HT-29 (cell line): Measurements from ENCODE around the gene STOML2. TPM values are rescaled to one million over a fixed set of nuclear protein-coding genes. Genes with fewer than 3 reads are reported as not detected.
A peak's percentile ranks its signal among the peaks of the same experiment; 100 is the strongest.

Experiments used
- DNase-seq: peaks from one replicate; pipeline ENCODE4 v3.0.0-alpha.2; 2015; ENCODE audit warnings: low spot score
- total RNA-seq: library from RNA; depleted of rRNA; stranded (reverse); fragments of >200 nt; shearing (Covaris generic); gene quantifications from 2 replicates; pipeline ENCODE4 v1.2.3, GENCODE V29; 2014

Gene STOML2
- total RNA-seq, 1 experiment from 2014 or later = 252 TPM

DNA sequence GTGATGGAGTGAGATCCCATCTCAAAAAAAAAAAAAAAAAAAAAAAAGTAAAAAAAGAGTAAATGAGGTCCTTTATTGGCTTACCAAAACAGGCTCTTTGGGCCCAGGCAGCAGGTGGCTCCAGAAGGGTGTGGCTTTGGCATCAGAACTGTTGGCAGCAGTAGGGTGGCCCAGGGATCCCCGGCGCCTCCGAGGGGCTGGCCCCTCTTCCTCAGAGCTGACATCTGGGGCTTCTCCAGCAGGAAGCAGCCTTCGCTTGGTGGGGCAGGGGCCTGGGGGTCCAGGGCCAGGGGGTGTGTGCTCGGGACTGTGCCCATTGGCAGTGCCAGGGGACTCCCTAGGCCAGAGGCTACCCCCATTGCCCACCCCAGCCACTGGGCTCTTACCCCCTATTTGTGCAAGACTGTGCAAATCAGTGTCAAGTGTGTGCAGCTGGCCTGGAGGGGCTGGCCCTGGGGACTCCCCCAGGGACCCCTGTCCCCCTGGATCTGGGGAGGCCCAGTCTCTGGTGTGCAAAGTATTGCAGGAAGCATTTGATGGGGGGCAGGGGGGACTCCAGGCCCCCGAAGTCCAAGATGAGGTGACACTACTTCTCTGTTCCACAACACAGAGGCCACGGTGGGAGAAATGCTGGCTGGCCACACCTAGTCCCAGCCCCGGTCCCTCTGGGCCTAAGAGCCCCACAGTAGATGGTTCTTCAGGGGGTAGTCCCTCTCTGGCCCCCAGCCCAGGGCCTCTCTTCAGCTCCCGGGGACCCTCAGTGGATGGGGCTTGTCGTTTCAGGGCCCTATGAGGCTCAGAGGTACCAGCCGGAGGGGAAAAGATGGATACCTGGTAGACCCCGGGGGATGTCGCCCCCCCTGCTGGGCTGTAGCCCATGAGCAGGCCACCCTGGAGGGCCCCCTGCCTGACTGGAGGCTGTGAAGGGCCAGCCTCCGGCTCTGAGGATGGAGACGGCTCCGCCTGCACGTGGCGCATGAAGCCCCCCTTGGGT, 4.7 kb upstream of the STOML2 start:
- DNase-seq = no peak

DNA sequence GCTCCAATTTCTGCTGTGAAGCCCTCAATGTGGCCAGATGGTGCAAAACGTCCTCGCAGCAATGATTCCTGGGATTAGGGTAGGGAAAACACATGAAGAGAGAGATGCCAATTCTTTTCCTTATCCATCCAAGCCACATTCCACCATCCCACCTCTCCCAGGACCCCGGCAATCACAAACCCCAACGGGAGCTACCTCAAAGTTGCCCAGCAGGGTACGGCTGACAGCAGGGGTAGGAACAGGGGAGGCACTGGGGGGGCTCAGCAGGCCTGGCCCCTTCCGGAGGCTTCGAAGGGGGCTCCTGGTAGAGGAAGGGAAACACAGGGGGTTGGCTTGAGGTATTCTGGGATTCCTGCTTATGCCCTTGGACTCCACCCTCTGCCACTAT, 3.4 kb upstream of the STOML2 start:
- no peak for DNase-seq

DNA sequence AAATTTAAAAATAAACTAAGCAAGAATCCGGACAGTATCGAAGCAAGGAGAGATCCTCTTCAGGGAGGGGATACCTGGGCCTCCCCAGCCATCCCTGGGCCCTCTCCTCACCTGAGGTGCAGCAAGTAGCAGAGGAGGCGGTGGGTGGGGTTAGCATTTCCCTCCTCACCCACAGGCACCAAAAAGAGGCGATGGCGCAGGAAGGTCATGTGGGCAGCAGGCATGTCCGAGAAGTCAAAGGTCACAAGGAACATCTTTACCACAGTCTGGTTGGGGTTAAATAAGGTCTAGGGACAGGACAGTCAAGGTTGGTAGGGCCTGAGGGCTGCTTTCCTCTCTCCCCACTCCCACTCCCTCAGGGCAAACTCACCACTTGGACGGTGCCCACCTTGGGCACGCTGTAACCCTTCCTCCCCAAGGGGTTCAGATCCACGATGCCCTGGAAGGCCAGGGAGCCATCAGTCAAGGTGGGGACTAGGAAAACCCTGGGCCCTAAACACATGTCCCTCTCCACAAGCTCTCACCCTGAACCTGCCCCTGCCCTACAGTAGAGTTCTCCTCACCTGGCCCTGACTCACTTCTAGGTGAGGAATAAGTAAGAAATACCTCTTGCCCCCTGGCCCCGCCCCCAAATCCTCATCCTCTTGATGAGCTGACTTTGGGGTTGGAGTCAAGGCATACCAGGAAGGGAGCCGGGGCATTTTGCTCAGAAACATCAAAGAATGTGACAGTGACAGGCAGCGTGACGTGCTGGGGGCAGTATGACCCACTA, 2.8 kb upstream of the STOML2 start:
- no peak for DNase-seq

DNA sequence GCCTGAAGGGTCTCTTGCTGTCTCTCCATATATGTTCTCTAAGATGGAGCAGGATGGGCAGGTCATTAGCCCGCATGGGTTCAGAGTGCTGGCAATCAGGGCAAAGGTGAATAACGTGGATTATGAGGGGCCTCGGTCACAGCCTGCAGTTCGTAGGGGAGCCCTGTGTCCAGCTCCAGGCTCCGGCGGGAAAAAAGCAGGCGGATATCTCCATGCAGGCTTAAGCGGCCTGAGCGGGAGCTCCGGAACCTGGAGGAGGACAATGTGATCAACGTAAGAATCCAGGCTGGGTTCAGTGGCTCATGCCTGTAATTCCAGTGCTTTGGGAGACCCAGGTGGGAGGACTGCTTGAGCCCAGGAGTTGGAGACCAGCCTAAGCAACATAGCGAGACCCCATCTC, 2.2 kb upstream of the STOML2 start:
- DNase-seq = no peak

DNA sequence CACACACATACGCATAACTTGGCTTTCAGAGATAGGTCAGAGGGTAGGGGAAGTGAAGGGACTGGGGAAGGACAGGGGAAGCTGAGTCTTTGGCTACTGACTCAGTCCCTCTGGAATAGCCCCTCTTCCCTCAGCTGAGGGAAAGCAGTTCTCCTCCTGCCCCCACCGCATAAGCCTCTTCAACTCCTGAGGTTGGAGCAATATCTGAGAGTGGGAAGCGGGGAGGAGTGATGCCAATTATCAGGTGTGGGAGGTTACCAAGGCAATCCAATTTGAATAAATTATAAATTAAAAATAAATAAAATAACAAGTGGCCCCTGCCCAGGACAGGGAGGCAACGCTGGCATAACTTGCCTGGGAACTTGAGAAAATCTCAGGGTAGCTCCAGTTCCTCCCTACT, 1.7 kb upstream of the STOML2 start:
- no peak for DNase-seq

DNA sequence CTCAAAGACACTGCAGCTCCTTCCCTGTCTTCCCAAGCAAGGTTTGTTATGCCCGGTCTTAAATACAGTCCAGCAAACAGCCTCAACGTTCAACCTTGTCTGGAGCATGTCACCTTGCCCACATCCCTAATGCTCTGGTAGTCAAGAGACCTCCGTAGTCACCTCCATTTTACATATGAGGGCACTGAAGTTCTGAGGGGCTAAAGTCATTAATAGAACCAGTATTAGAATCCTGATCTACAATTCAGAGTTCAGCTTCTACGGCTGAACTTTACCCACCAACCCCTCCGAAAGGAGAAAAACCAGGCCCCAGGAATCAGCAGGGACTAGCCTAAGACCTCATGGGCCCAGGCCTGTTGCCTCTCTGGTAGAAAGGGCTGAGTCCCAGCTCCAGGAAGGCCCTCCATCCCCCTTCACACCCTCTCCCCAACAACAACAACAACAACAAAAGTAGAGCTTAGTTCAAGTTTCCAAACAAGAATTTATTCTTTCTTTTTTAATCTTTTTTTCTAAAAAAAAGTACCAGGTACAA, 795 bp upstream of the STOML2 start:
- no peak for DNase-seq

DNA sequence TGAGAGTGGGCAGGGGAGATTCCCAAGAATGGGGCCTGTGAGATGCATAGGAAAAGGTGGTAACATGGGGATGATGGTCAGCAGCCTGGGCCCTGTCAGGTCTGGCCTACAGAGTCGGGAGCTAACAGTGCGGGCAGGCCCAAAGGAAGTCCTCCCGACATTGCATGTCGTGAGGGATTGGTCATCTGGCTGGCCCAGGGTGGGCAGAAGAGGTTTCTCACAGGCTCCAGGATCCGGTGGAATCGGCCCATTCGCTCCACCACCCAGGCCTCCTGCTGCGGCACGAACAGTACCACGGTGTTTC, 514 bp downstream of the STOML2 start:
- DNase-seq = no peak

DNA sequence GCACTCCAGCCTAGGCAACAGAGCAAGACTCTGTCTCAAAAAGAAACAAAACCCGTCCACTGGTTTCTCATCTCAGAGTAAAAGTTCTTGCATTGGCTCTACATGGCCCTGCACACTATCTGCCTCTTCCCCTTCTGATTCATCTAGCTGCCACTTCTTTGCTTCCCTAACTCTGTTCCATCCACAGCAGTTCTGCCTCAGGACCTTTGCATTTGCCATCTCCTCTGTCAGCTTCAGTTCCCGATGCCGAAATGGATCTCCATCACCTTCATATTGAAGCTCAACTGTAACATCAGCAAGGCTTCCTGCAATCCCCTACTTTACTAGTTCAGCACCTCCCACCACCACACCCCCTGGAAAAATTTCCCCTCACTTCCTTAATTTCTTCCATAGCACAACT, 5.4 kb downstream of the STOML2 start:
- no peak for DNase-seq

DNA sequence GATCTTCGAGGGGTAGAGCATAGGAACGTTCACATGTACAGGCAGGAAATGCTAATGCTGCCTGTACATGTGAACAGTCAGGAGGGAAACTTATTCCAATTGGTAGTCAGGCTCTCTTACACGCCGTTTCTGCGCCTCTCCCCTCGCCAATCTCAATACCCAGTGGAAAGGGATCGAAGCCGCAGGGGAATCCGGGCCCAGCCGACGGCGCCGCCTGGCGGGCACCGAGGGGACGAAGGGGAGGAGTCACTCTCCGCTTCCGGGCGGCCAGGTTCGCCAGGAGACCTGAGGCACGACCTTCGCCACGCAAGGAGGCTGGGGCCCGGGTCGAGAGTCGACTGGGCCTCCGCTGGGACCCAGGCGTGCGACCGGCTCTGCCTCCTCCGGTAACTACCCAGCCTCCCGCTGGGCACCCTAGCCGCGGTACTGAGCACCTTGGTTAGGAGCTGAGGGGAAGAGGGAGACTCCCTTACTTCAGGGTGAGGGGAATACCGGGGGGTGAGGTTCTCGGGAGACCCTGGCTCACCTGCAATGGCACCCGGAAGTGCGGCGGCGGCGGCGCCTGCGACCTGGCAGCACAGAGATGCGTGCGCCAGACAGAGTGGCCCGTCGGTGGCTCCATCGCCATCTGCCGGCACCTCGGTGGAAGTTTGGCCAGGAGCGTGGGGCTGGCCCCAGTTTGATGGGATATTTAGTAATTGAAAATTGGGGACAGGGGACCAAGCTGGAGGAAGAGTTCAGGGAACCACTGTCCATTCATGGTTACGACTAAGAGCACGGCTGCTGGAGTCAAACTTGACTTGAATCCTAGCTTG, 6.7 kb downstream of the STOML2 start, which contains the start of gene PIGO:
PIGO (minus strand) TSS at position 557 of the 815 bp plus-strand sequence. CDS start 1,026 bp downstream, outside the sequence.
- peak; percentile 92 for DNase-seq

DNA sequence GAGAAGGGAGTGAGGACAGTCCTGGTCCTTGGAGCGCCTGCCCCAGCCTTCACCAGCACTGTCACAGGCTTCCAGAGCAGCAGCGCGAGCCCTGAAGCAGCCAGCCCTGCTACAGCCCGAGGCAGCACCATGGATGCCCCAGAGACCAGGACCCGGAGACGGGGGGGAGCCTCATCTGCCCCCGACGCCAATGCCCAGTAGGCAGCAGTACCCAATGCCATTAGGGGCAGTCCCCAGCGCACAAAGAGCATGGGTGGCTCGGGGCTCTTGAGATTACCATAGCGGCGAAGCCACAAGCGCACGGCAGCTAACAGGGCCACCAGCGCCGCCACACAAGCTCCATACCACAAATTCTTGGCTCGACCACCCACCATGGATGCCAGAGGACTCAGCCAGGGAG, 11.4 kb downstream of the STOML2 start:
- no peak for DNase-seq

DNA sequence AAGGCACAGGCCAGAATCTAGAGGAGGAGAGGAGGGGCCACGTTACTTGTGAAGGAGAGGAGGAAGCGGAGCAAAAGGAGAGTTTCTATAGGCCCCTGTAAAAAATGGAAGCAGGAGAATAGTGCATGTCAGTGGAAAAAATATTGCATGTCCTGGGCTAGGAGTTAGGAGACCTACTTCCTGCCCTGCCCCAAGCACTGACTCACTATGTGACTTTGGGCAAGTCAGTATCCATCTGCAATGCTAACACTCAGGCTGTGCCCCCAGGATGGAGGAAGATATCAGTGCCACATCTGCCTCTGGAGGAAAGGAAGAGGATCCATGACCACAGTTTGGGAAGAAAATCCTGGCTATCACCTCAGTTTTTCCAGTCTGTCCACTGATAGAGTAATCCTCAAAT, 13.5 kb downstream of the STOML2 start:
- DNase-seq = no peak

DNA sequence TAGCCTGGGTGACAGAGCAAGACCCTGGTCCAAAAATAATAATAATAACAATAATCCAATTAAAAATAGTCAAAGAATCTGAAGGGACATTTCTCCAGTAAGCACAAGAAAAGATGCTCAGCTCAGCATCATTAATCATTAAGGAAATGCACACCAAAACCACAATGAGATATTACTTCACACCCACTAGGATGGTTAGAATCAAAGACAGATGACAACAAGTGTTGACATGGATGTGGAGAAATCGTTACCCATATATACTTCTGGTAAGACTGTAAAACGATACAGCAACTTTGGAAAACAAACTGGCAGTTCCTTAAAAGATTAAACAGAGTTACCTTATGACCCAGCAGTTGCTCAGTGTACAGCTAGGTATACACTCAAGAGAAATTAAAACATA, 17.9 kb downstream of the STOML2 start:
- no peak for DNase-seq

DNA sequence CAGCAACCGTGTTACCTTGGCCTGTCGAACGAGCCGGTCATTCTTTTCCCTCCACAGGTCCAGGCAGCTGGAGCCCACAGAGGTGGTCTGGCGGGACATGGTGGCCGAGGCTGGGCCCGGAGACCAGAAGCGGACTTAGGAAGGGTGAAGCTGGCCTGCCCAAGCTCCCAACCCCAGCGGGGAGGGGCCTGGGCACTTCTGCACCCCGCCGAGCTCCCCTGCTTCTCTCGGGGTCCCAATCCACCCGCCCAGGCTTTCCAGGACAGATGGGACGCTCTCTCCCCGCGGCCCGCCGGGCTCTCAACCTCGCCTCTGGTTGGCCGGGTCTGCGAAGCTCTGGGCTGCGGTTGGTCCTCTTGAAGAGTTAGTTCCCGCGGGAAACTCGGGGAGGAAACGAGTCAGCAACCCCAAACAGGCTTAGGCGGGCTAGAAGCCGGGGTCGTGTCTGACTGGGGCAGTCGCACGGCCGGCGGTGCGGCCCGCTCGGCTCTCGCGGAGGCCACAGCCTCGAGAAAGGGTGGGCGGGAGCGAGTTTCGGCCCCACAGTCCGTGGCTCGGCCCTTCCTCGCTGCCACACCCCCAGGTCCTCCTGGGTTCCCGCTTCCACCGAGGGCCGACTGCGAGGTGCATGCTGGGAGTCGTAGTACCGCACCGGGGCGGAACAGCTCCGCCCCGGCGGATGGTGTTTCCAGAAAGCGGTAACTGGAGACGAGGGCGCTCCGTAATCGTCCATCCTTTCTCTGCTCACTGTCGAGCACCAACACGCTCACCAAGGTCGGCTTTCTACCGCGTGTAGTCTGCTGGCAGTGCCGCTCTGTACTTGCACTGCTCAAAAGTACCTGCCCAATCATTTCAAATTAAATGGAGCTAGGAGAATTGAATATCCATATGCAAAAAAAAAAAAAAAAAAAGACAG, 23.2 kb downstream of the STOML2 start, which contains the start of gene FANCG:
FANCG (minus strand) TSS at position 517 of the 916 bp plus-strand sequence; CDS start at position 99, 418 bp downstream.
- peak; percentile 93 for DNase-seq

DNA sequence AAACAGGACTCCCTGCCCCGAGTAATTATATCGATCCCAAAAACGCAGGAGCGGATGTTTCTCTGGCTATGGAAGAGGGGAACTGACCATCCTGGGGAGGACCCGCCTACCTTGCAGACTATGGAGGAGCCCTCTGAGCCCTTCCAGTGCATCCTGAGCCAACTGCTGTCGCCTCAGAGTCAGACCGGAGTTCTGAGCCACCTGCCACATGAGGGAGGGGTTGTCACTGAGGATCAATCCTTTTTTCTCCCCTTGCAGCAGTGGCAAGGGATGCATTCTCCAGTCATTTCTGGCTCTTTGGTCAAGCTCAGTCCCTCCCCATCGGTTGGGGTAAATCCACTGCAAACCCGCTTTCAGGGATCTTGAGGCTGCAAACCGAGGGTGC, 23.9 kb downstream of the STOML2 start:
- no peak for DNase-seq

DNA sequence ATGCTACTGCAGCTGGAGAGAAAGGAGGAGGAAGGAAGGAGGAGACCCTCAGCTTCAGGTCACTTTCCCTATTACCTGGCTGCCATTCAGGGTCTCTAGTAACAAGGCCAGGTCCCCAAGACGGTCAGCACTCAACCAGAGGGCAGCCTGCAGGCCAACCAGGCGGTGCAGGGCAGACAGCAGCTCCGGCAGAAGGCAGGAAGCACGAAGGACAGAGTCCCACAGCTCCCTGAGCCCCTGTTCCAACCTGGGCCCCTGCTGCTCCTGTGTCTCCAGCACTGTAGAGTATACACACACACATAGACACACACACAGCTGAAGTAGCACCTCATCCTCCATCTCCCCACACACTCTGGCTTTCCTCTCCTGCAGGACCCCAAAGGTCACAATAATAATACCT, 24.9 kb downstream of the STOML2 start:
- no peak for DNase-seq

DNA sequence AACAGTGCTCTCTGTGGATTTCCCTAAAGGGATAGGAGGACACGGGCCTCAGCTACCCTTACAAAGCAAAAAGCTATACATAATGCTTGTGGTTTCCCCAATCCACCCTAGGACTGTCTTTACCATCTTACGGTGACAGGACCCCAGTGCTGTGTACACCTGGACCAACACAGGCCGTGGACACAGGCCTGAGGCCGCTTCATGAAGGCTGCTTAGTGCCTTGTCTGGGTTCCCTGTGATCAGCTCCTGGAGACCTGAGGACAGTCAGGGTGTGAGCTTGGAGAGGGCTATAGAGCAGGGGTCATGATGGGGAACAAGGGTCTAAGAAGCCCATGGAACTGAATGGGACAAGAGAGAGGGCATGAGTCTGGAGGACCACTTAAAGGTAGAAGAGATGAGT, 26.1 kb downstream of the STOML2 start:
- DNase-seq = no peak

DNA sequence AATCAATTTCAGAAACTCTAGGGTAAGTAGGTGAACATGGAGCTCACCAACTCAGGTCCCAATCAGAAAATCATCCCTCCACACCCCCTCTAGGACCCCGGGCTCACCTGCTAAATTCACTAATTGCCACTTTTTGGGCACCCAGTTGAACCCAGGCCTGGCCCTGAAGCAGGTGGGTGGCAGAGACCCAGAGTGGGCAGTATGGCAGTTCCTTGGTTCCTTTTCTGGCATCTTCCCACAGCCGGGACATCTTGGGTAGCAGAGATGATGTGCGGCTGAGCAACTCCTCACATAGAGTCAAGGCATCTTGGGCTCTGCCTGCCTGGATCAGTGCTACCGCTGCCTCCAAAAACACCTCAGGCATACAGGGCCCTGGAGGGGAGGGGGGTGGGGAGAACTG, 27.6 kb downstream of the STOML2 start:
- DNase-seq = no peak

DNA sequence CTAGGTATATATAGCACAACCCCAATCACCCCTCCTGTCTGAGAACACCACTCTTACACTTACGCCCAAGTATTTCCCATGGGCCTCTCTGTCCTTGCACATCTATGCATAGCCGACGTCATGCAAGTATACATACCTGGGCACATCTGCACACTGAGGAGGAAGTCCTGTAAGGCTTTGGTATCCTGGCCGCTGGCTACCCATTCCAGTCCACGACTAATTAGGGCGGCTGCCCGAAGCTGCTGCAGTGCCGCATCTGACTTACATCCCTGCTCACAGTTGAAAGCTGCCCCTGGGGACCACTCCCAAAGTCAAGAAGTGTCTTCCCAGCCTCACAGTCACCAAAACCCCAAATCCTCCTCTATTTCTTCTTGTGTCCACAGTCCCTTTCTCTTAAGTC, 28.1 kb downstream of the STOML2 start:
- DNase-seq = no peak

DNA sequence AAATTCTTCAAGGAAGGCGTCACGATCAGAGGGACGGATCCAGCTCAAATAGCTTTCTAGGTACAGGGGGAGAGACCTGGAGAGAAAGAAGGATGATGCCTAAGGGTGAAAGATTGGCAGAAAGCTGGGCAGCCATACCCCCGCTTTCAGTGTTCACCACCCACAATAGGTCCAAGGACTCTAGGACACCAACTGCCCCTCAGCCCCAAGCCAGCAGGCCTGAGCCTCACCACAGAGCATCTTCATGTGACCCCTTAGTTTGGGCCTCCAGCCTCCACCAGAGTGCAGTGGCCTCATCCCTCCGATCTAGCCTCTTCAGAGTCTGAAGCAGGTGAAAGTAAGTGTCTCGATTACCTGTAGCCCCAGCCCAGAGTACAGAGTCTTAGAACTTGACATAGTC, 28.8 kb downstream of the STOML2 start:
- no peak for DNase-seq

DNA sequence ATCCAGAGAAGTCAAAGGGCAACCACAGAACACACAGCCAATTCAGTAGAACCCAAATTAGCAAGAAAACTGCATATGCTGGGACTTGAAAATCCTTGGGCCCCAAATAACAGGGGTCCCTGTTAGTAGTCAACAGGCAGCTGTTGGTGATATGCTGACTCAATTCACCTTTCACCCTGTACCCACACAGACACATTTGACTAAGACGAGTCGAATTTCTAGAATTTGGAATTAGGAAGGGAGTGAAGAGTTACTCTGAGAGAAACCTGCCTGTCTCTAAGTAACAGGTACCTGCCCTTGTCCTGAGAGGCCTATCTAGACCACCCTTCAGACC, 29.7 kb downstream of the STOML2 start:
- no peak for DNase-seq
